ENCODE results near the gene ADD3. TPM values are rescaled to one million over a fixed set of nuclear protein-coding genes. Genes with fewer than 3 reads are reported as not detected.

ADD3 gene
- total RNA-seq, 1 experiment from 2014 or later, result 59.9 TPM

- no peak for TF ChIP-seq CTCF (conservative IDR thresholded peaks at IDR 0.05)
- peaks cover 5% of the 10 kb centered on the region; the same call in 1 of the 2 replicates for H3K4me1 ChIP-seq (ENCODE audit: insufficient read depth, low read length)
- no peak overlapping the region for H2AFZ ChIP-seq (ENCODE audit: low read length)
- H2BK120ac ChIP-seq (ENCODE audit: low read depth, low read length, poor library complexity, severe bottlenecking), result no peak overlapping the region
- H3K27me3 ChIP-seq (ENCODE audit: insufficient read depth, low read length), result no peaks in the 10 kb centered on the region
- no peak overlapping the region for H3K4ac ChIP-seq (ENCODE audit: low read depth, low read length)
- DNase-seq, result no peak
- H2BK12ac ChIP-seq (ENCODE audit: insufficient read length, low read depth, low read length), result no peak overlapping the region
- H3K79me1 ChIP-seq (ENCODE audit: insufficient read depth, low read depth, low read length, poor library complexity, severe bottlenecking), result no peaks in the 10 kb centered on the region
- H3K23me2 ChIP-seq (ENCODE audit: insufficient read length, low read depth, low read length, poor library complexity, severe bottlenecking), result no peaks in the 10 kb centered on the region
- no peak overlapping the region for H3K23ac ChIP-seq (ENCODE audit: insufficient read length, low read depth, low read length)
- no peak overlapping the region for H3K56ac ChIP-seq (ENCODE audit: insufficient read length, low read depth, low read length)
- no peak overlapping the region for H4K8ac ChIP-seq (replicated peaks; ENCODE audit: insufficient read length, low read depth, low read length)
- peaks cover 0 to 2% (median 0%) of the 10 kb centered on the region in 3 experiments; a peak in 1 of 7 replicates for H3K36me3 Mint-ChIP-seq (ENCODE audit: insufficient read depth in 1 of 3, low read depth in 3 of 3)
- no peak overlapping the region for H3K18ac ChIP-seq (ENCODE audit: insufficient read length, low read depth, low read length)
- no peaks in the 10 kb centered on the region for H4K20me1 ChIP-seq (ENCODE audit: control insufficient read depth, insufficient read depth, insufficient read length)
- no peak overlapping the region for H3K9ac ChIP-seq (ENCODE audit: extremely low read depth, insufficient read length, low read length)
- H3K9me3 ChIP-seq (ENCODE audit: control insufficient read depth, low read depth, low read length), result no peaks in the 10 kb centered on the region
- H3K79me2 ChIP-seq (ENCODE audit: insufficient read depth, low read length), result no peaks in the 10 kb centered on the region; the same call in 1 of the 2 replicates
- no peak overlapping the region for H3K14ac ChIP-seq (ENCODE audit: insufficient read depth, low read length)
- no peak overlapping the region for H2BK5ac ChIP-seq (ENCODE audit: insufficient read length, low read length)
- no peak overlapping the region for H3K27ac ChIP-seq (ENCODE audit: insufficient read length, low read depth, low read length)
- H4K5ac ChIP-seq (ENCODE audit: insufficient read length, low read depth, low read length), result no peak overlapping the region
- no peak overlapping the region for H3K4me3 Mint-ChIP-seq
- H2BK20ac ChIP-seq (ENCODE audit: low read depth, low read length, poor library complexity, severe bottlenecking), result no peak overlapping the region
- no peak overlapping the region for H2BK15ac ChIP-seq (ENCODE audit: low read depth, low read length)
- H3K4me2 ChIP-seq (ENCODE audit: insufficient read depth, insufficient read length, low read length), result peak overlapping the region; percentile 22
- no peak overlapping the region for H2AK5ac ChIP-seq (ENCODE audit: insufficient read length, low read length)
- H3K27me3 Mint-ChIP-seq (ENCODE audit: low read depth), result no peaks in the 10 kb centered on the region
- H3T11ph ChIP-seq (ENCODE audit: low read length), result no peak overlapping the region
- no peak overlapping the region for H4K91ac ChIP-seq (ENCODE audit: insufficient read length, low read depth, low read length)
- peaks cover 30 to 41% of the 10 kb centered on the region in 2 experiments for H3K4me1 Mint-ChIP-seq
- no CpG with 5 or more reads among the region's 3 CpGs for WGBS (ENCODE audit: extremely low coverage, insufficient read length, low lambda C conversion rate)
- peak overlapping the region in 2 of 3 experiments; percentile 82 to 86; a peak in 3 of 7 replicates for H3K27ac Mint-ChIP-seq
- no peaks in the 10 kb centered on the region for H3K9me3 Mint-ChIP-seq
Measured at GRCh38 chr10:110081911-110082310, 74.1 kb downstream of the ADD3 start.

All from H9 (cell line).